Skin epidermis (tissue), 12 donors: ENCODE measurements around the gene GP1BA.

Experiments used
- H3K27ac ChIP-seq, 21 experiments: fragments of 200-600 bp; sonication (generic) in 11 of 21; one replicate each; pipeline ENCODE4 v1.5.0; 2020; ENCODE audit warnings: mild to moderate bottlenecking in 3 of 21, inconsistent platforms in 2 of 21, moderate library complexity in 2 of 21
- H3K4me3 ChIP-seq, 7 experiments: fragments of 200-600 bp; sonication (generic) in 2 of 7; one replicate each; pipeline ENCODE4 v1.5.0; 2020; ENCODE audit warnings: inconsistent platforms in 2 of 7, mild to moderate bottlenecking in 2 of 7, moderate library complexity in 1 of 7

Gene GP1BA

GRCh38 chr17:4931963-4932362 lies at the start of gene GP1BA:
GP1BA (plus strand) TSS chr17:4932277; CDS start chr17:4932605, 328 bp downstream.
- no peak within 1 kb of the TSS for H3K27ac ChIP-seq
- H3K4me3 ChIP-seq = no peak within 1 kb of the TSS

- H3K27ac ChIP-seq = no peak overlapping the region
- H3K4me3 ChIP-seq = no peak overlapping the region
Observed at GRCh38 chr17:4884489-4884888, 47.6 kb upstream of the GP1BA start.

GRCh38 chr17:4886830-4887229 lies 45.2 kb upstream of the GP1BA start:
- Histone ChIP-seq H3K27ac (no peak overlapping the region), H3K4me3 (no peak overlapping the region)

- no peak overlapping the region for H3K4me3 ChIP-seq
- no peak overlapping the region for H3K27ac ChIP-seq
Observed at GRCh38 chr17:4887581-4887980, 44.5 kb upstream of the GP1BA start.

GRCh38 chr17:4891411-4892410 lies 40.4 kb upstream of the GP1BA start:
- no peak overlapping the region for H3K27ac ChIP-seq

GRCh38 chr17:4892499-4893221 lies 39.4 kb upstream of the GP1BA start:
- Histone ChIP-seq H3K27ac (no peak overlapping the region), H3K4me3 (no peak overlapping the region)

More at GRCh38 chr17:4891411-4892410, 40.4 kb upstream of the GP1BA start:
- no peak overlapping the region for H3K4me3 ChIP-seq

GRCh38 chr17:4893272-4893671 lies 38.8 kb upstream of the GP1BA start:
- Histone ChIP-seq H3K4me3 (no peak overlapping the region), H3K27ac (no peak overlapping the region)

- H3K27ac ChIP-seq = no peak overlapping the region
Observed at GRCh38 chr17:4893721-4894560, 38.1 kb upstream of the GP1BA start.

GRCh38 chr17:4895121-4895520 lies 37.0 kb upstream of the GP1BA start:
- no peak overlapping the region for H3K27ac ChIP-seq
- H3K4me3 ChIP-seq = no peak overlapping the region

More at GRCh38 chr17:4893721-4894560, 38.1 kb upstream of the GP1BA start:
- no peak overlapping the region for H3K4me3 ChIP-seq

GRCh38 chr17:4895657-4896331 lies 36.3 kb upstream of the GP1BA start:
- no peak overlapping the region for H3K4me3 ChIP-seq
- no peak overlapping the region for H3K27ac ChIP-seq

- Histone ChIP-seq H3K27ac (no peak overlapping the region), H3K4me3 (no peak overlapping the region)
Observed at GRCh38 chr17:4896332-4897197, 35.5 kb upstream of the GP1BA start.

- Histone ChIP-seq H3K4me3 (no peak overlapping the region), H3K27ac (no peak overlapping the region)
Observed at GRCh38 chr17:4897198-4897687, 34.8 kb upstream of the GP1BA start.

GRCh38 chr17:4897785-4898184 lies 34.3 kb upstream of the GP1BA start:
- H3K4me3 ChIP-seq = no peak overlapping the region

GRCh38 chr17:4898351-4898750 lies 33.7 kb upstream of the GP1BA start:
- Histone ChIP-seq H3K4me3 (peak overlapping the region in 3 of 7 experiments; percentile 42 to 58 (median 53)), H3K27ac (peak overlapping the region in 8 of 21 experiments; percentile 6 to 80 (median 64))

More at GRCh38 chr17:4897785-4898184, 34.3 kb upstream of the GP1BA start:
- peak overlapping the region in 2 of 21 experiments; percentile 44 to 73 for H3K27ac ChIP-seq

- peak overlapping the region in 19 of 21 experiments; percentile 1 to 80 (median 68) for H3K27ac ChIP-seq
- peak overlapping the region; percentile 32 to 58 (median 42) for H3K4me3 ChIP-seq
Observed at GRCh38 chr17:4898927-4899326, 33.1 kb upstream of the GP1BA start.

GRCh38 chr17:4899341-4900230 lies 32.5 kb upstream of the GP1BA start, which contains the start of gene C17orf107:
C17orf107 (plus strand) TSS chr17:4899536; CDS start chr17:4899763, 227 bp downstream.
- H3K4me3 ChIP-seq = peak within 1 kb of the TSS; percentile 32 to 58 (median 42)
- H3K27ac ChIP-seq = peak within 1 kb of the TSS in 19 of 21 experiments; percentile 1 to 80 (median 68)
